GM12892 (cell line): ENCODE data around the gene EDA.

Experiments
- POLR2A ChIP-seq: IDR thresholded peaks from 2 replicates; pipeline ENCODE4 v1.6.1; 2011; ENCODE audit warnings: low read depth, low read length, control low read depth
- POLR2AphosphoS5 ChIP-seq: IDR thresholded peaks from 2 replicates; pipeline ENCODE4 v1.6.1; 2011; ENCODE audit warnings: low read depth, low read length, control low read depth
- TAF1 ChIP-seq: IDR thresholded peaks from 2 replicates; pipeline ENCODE4 v1.6.1; 2011; ENCODE audit warnings: low read depth, mild to moderate bottlenecking, control low read depth, low read length, borderline replicate concordance

DNA sequence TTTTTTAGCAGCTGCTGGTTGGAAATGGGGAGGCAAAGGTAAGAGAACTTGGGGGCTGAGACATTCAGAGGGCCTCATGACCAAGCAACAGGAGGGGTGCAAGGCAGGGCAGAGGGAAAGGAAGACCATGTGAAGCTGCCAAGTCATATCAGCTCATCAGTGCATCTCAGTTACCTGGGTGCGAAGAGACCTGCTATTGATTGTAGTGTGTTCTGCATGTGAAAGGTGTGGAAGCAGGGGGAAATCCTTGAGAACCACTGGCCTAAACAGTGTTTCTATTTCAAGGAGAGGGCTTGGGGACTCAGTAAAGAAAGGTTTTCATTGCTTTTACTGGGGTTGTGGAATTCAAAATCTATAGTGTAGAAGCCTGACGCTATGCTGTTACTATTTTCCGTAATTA lies 47.1 kb upstream of the EDA start:
- TF ChIP-seq POLR2AphosphoS5 (no peak), POLR2A (no peak), TAF1 (no peak)
